Neural cell (in vitro differentiated cells): ENCODE results near the gene UBE2O.

Source experiments
- EZH2 ChIP-seq: fragments of 200-600, 300-800 bp; shearing (Covaris generic), sonication (generic); IDR thresholded peaks from 2 replicates; pipeline ENCODE4 v1.6.1; 2014; ENCODE audit warnings: antibody characterized with exemption, low read length, borderline replicate concordance, mild to moderate bottlenecking; ENCODE audit not compliant: insufficient read depth, poor library complexity, severe bottlenecking
- SMC3 ChIP-seq: fragments of 450-650 bp; conservative IDR thresholded peaks from 2 replicates; pipeline ENCODE4 v1.6.1; 2014; ENCODE audit warnings: antibody characterized with exemption, mild to moderate bottlenecking, moderate library complexity; ENCODE audit not compliant: poor library complexity
- TF ChIP-seq, protein P1 (sequence below): fragments of 450-650 bp; IDR thresholded peaks from 2 replicates; pipeline ENCODE4 v1.5.1; 2014; ENCODE audit warnings: antibody characterized with exemption, mild to moderate bottlenecking, moderate library complexity; ENCODE audit not compliant: poor library complexity, severe bottlenecking

- TF ChIP-seq, protein P1, sequence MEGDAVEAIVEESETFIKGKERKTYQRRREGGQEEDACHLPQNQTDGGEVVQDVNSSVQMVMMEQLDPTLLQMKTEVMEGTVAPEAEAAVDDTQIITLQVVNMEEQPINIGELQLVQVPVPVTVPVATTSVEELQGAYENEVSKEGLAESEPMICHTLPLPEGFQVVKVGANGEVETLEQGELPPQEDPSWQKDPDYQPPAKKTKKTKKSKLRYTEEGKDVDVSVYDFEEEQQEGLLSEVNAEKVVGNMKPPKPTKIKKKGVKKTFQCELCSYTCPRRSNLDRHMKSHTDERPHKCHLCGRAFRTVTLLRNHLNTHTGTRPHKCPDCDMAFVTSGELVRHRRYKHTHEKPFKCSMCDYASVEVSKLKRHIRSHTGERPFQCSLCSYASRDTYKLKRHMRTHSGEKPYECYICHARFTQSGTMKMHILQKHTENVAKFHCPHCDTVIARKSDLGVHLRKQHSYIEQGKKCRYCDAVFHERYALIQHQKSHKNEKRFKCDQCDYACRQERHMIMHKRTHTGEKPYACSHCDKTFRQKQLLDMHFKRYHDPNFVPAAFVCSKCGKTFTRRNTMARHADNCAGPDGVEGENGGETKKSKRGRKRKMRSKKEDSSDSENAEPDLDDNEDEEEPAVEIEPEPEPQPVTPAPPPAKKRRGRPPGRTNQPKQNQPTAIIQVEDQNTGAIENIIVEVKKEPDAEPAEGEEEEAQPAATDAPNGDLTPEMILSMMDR, result no peak
- no peak for TF ChIP-seq SMC3
- no peak for TF ChIP-seq EZH2
Observed at GRCh38 chr17:76439314-76439928, 13.5 kb downstream of the UBE2O start.
